HCT116 (cell line): Measurements from ENCODE around the gene INS. TPM values are rescaled to one million over a fixed set of nuclear protein-coding genes. Genes with fewer than 3 reads are reported as not detected.

Source experiments
- ATAC-seq: fragments of 200-7000 bp; cut with Tn5 transposase; 2 replicates; pipeline ENCODE4 v1.9.1; 2020; ENCODE audit warnings: mild to moderate bottlenecking, moderate library complexity
- BruUV-seq: library from RNA; stranded (reverse); fragments of 400-500 nt; replicated peaks from 2 replicates; lab custom pipeline; 2021; lab: Mats Ljungman, UMichigan
- CTCF ChIA-PET: fragments of 300-600 bp; sonication (Branson Sonifier 250); formaldehyde crosslinking; loops from one replicate; lab custom pipeline; 2021; ENCODE audit warnings: antibody characterized with exemption; lab: Charles Lee
- POLR2A ChIA-PET: fragments of 300-600, 350-600 bp; sonication (Branson Sonifier 250); formaldehyde crosslinking; loops from one replicate; lab custom pipeline; 2021; ENCODE audit warnings: antibody characterized with exemption; lab: Charles Lee
- RAD21 ChIA-PET, 2 experiments: fragments of 300-600 bp; sonication (Branson Sonifier 250); formaldehyde crosslinking; loops; one replicate each; lab custom pipeline; 2023; ENCODE audit warnings: low total read pairs in 2 of 2; ENCODE audit not compliant: uncharacterized antibody in 2 of 2, unreplicated experiment in 2 of 2, low non-redundant PET in 1 of 2; lab: Charles Lee
- DNase-seq: peaks from one replicate; pipeline ENCODE4 v3.0.0-alpha.2; 2010; ENCODE audit warnings: low read depth, low spot score
- H2AFZ ChIP-seq: fragments of 200-600 bp; shearing (Covaris generic), sonication (generic); 2 replicates; pipeline ENCODE4 v1.6.1; 2017; ENCODE audit warnings: low read depth, mixed run types, mixed read lengths, antibody characterized with exemption, low read length; ENCODE audit not compliant: poor library complexity, severe bottlenecking
- H3K27ac ChIP-seq: 2 replicates; pipeline ENCODE4 v1.5.1; 2012; ENCODE audit warnings: low read depth, low read length
- H3K27me3 ChIP-seq: fragments of 200-600 bp; sonication (generic); 2 replicates; pipeline ENCODE4 v1.6.1; 2016; ENCODE audit warnings: mixed run types, low read length, mixed read lengths; ENCODE audit not compliant: insufficient read depth
- H3K36me3 ChIP-seq, 2 experiments: fragments of 200-500 bp in 1 of 2; fragments of 200-600 bp in 1 of 2; sonication (Bioruptor generic) in 1 of 2; sonication (generic) in 1 of 2; 2 replicates each; pipeline versions ENCODE4 v1.5.1 to v1.6.1; 2014 to 2016; ENCODE audit warnings: low read length in 2 of 2, inconsistent platforms in 1 of 2, mixed read lengths in 1 of 2, mixed run types in 1 of 2; ENCODE audit not compliant: insufficient read depth in 2 of 2, control insufficient read depth in 1 of 2
- H3K4me1 ChIP-seq, 2 experiments: fragments of 200-600 bp in 1 of 2; sonication (generic) in 1 of 2; 2 replicates each; pipeline versions ENCODE4 v1.5.1 to v1.6.1; 2012 to 2017; ENCODE audit warnings: low read length in 2 of 2, inconsistent platforms in 1 of 2, mild to moderate bottlenecking in 1 of 2, mixed read lengths in 1 of 2, mixed run types in 1 of 2, moderate library complexity in 1 of 2; ENCODE audit not compliant: insufficient read depth in 2 of 2, control insufficient read depth in 1 of 2
- H3K4me2 ChIP-seq: fragments of 200-600 bp; sonication (generic); 2 replicates; pipeline ENCODE4 v1.6.1; 2017; ENCODE audit warnings: mixed run types, low read length, mixed read lengths
- H3K4me3 ChIP-seq, 2 experiments: fragments of 200-600 bp in 1 of 2; sonication (generic) in 1 of 2; replicated peaks in 1 of 2; 2 replicates each; pipeline ENCODE4 v1.5.1; 2011 to 2016; ENCODE audit warnings: low read length in 2 of 2, control low read depth in 1 of 2, low read depth in 1 of 2, mild to moderate bottlenecking in 1 of 2, mixed read lengths in 1 of 2, mixed run types in 1 of 2
- H3K79me2 ChIP-seq: fragments of 200-600 bp; sonication (generic); 2 replicates; pipeline ENCODE4 v1.6.1; 2017; ENCODE audit warnings: mild to moderate bottlenecking, mixed run types, low read length, moderate library complexity, mixed read lengths; ENCODE audit not compliant: insufficient read depth
- H3K9ac ChIP-seq: fragments of 200-600 bp; sonication (generic); 2 replicates; pipeline ENCODE4 v1.6.1; 2016; ENCODE audit warnings: low read length, mixed read lengths
- H3K9me2 ChIP-seq: fragments of 200-600 bp; sonication (generic), shearing (Covaris generic); 2 replicates; pipeline ENCODE4 v1.6.1; 2017; ENCODE audit warnings: mixed run types, mild to moderate bottlenecking, moderate library complexity; ENCODE audit not compliant: insufficient read depth
- H3K9me3 ChIP-seq, 2 experiments: fragments of 200-500 bp in 1 of 2; fragments of 200-600 bp in 1 of 2; sonication (Bioruptor generic) in 1 of 2; sonication (generic) in 1 of 2; 2 replicates each; pipeline ENCODE4 v1.6.1; 2014 to 2017; ENCODE audit warnings: low read length in 2 of 2, mixed read lengths in 2 of 2, inconsistent platforms in 1 of 2, low read depth in 1 of 2, mild to moderate bottlenecking in 1 of 2, mixed run types in 1 of 2, moderate library complexity in 1 of 2; ENCODE audit not compliant: control insufficient read depth in 1 of 2, insufficient read depth in 1 of 2
- H4K20me1 ChIP-seq: fragments of 200-600 bp; sonication (generic), shearing (Covaris generic); 2 replicates; pipeline ENCODE4 v1.6.1; 2017; ENCODE audit warnings: mixed run types, mild to moderate bottlenecking, moderate library complexity; ENCODE audit not compliant: insufficient read depth
- CBX3 ChIP-seq: IDR thresholded peaks from 2 replicates; pipeline ENCODE4 v1.6.1; 2012; ENCODE audit warnings: low read depth
- ELF1 ChIP-seq: IDR thresholded peaks from 2 replicates; pipeline ENCODE4 v1.6.1; 2012; ENCODE audit warnings: low read depth, borderline replicate concordance
- EZH2phosphoT487 ChIP-seq: fragments of 200-600 bp; IDR thresholded peaks from 2 replicates; pipeline ENCODE4 v1.6.1; 2018; ENCODE audit warnings: antibody characterized with exemption, borderline replicate concordance
- JUND ChIP-seq: IDR thresholded peaks from 2 replicates; pipeline ENCODE4 v1.6.1; 2012
- POLR2AphosphoS5 ChIP-seq: IDR thresholded peaks from 2 replicates; pipeline ENCODE4 v1.6.1; 2011; ENCODE audit warnings: mild to moderate bottlenecking, low read depth, low read length, moderate library complexity
- RAD21 ChIP-seq: IDR thresholded peaks from 2 replicates; pipeline ENCODE4 v1.6.1; 2012; ENCODE audit warnings: low read depth, mild to moderate bottlenecking
- ZFX ChIP-seq: fragments of 450-650 bp; IDR thresholded peaks from 2 replicates; pipeline ENCODE4 v1.6.1; 2017
- intact Hi-C: fragments of 100-400 bp; cut with micrococcal nuclease; formaldehyde crosslinking; loops from 2 replicates; pipeline ENCODE4 v1.10.0; 2022
- total RNA-seq: library from RNA; stranded (reverse); gene quantifications from one replicate; pipeline ENCODE4 v1.2.1, GENCODE V29; 2021; ENCODE audit not compliant: unreplicated experiment
- TF ChIP-seq, protein P1 (sequence below), 3 experiments: fragments of 200-600 bp in 1 of 3; sonication (generic) in 1 of 3; IDR thresholded peaks in 2 of 3; conservative IDR thresholded peaks in 1 of 3; 2 replicates each; pipeline ENCODE4 v1.5.1; 2012 to 2017; ENCODE audit warnings: low read depth in 2 of 3, low read length in 2 of 3, antibody characterized with exemption in 1 of 3, borderline replicate concordance in 1 of 3, control low read depth in 1 of 3, mild to moderate bottlenecking in 1 of 3, mixed read lengths in 1 of 3, mixed run types in 1 of 3, moderate library complexity in 1 of 3; ENCODE audit not compliant: insufficient read depth in 1 of 3

Gene INS
- total RNA-seq, 1 experiment from 2014 or later, result 0.44 TPM

DNA sequence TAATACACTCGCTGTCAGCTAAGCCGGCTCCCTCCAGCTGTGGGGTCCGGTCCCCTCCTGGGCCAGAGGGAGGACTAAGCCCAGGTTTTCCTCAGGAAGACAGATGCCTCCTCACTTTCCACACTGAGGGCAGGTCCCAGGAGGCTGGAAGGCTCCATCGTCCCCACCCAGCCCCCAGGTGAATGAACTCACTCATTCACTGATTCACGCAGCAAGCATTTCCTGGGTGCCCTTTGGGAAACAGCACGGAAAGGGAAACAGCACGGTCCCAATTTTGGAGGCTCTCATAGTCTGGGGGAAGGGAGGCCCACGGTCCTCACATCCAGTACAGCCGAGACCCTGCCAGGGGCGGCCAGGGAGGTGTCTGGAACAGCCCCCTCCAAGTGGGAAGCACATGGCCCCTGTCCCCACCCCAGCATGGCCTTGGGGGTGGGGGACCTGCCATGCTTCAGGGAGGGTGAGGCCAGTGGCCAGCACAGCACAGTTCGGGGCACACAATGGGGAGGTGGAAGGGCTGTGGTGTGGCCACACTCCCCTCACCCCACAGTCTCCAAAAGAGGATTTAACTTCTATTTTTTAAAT, 19.9 kb upstream of the INS start:
- BruUV-seq, result no TSS peak
- CTCF ChIA-PET, result no interaction called here
- Histone ChIP-seq H3K79me2 (no peaks in the 10 kb centered on the region), H3K27me3 (no peaks in the 10 kb centered on the region), H2AFZ (peak overlapping the region; percentile 73)
- intact Hi-C loops, result loop anchor here (5.0 kb wide), 1 partner anchor 221 kb away; the partner anchor contains the start of gene TSSC4
- DNase-seq (no peak), ATAC-seq (peak; percentile 35)
- TF ChIP-seq POLR2AphosphoS5 (peak; percentile 45; the same call in 1 of the 2 replicates), ZFX (no peak)
- TF ChIP-seq, all 23 proteins: peak for 1
- H3K9me2 ChIP-seq, result no peaks in the 10 kb centered on the region
- no peaks in the 10 kb centered on the region for H3K9me3 ChIP-seq
- H3K27ac ChIP-seq, result peak overlapping the region; percentile 12; the same call in 1 of the 2 replicates
- RAD21 ChIA-PET, result no interaction called here
- H4K20me1 ChIP-seq, result no peaks in the 10 kb centered on the region
- peak overlapping the region; percentile 90 for H3K4me2 ChIP-seq
- H3K4me3 ChIP-seq, result peak overlapping the region; percentile 17 to 45
- H3K36me3 ChIP-seq, result no peaks in the 10 kb centered on the region
- POLR2A ChIA-PET, result no interaction called here
- H3K9ac ChIP-seq, result peak overlapping the region; percentile 65
- peaks cover 30 to 55% of the 10 kb centered on the region in 2 experiments for H3K4me1 ChIP-seq

DNA sequence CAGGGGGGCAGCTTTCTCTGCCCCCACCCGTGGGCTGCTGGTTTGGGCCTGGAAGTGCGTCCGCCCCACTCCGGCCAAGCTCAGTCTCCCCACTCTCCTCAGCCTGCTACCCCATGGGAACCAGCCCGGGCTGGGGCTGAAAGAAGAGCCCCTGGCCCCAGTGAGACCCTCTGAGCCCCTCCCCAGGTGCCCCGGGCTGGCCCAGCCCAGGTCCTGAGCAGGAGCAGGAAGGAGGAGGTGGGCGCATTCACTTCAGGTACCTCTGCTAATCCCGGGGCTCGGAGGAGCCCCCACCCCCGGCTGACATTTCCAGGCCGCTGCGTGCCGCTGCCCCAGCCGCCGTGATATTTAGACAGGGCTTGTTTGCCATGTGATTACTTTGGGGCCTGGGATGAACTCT, 19.3 kb upstream of the INS start:
- CTCF ChIA-PET, result no interaction called here
- POLR2A ChIA-PET, result no interaction called here
- peak overlapping the region; percentile 12; the same call in 1 of the 2 replicates for H3K27ac ChIP-seq
- H3K4me2 ChIP-seq, result peak overlapping the region; percentile 90
- no peaks in the 10 kb centered on the region for H3K27me3 ChIP-seq
- no peaks in the 10 kb centered on the region for H4K20me1 ChIP-seq
- RAD21 ChIA-PET, result no interaction called here
- no peak for ATAC-seq
- H3K4me1 ChIP-seq, result peaks cover 30 to 61% of the 10 kb centered on the region in 2 experiments
- no peaks in the 10 kb centered on the region for H3K9me3 ChIP-seq
- no TSS peak for BruUV-seq
- intact Hi-C loops, result loop anchor here (5.0 kb wide), 1 partner anchor 222 kb away; the partner anchor contains the start of gene TSSC4
- peak overlapping the region; percentile 73 for H2AFZ ChIP-seq
- TF ChIP-seq CBX3, result no peak
- TF ChIP-seq, protein P1, sequence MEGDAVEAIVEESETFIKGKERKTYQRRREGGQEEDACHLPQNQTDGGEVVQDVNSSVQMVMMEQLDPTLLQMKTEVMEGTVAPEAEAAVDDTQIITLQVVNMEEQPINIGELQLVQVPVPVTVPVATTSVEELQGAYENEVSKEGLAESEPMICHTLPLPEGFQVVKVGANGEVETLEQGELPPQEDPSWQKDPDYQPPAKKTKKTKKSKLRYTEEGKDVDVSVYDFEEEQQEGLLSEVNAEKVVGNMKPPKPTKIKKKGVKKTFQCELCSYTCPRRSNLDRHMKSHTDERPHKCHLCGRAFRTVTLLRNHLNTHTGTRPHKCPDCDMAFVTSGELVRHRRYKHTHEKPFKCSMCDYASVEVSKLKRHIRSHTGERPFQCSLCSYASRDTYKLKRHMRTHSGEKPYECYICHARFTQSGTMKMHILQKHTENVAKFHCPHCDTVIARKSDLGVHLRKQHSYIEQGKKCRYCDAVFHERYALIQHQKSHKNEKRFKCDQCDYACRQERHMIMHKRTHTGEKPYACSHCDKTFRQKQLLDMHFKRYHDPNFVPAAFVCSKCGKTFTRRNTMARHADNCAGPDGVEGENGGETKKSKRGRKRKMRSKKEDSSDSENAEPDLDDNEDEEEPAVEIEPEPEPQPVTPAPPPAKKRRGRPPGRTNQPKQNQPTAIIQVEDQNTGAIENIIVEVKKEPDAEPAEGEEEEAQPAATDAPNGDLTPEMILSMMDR (IDR thresholded peaks at IDR 0.05 in 2 of 3, conservative IDR thresholded peaks at IDR 0.05 in 1 of 3; ENCODE audit: borderline replicate concordance in 1 of 3, insufficient read depth in 1 of 3, low read depth in 2 of 3, low read length in 2 of 3), result no peak
- no peak for TF ChIP-seq ELF1
- TF ChIP-seq RAD21, result no peak
- TF ChIP-seq EZH2phosphoT487, result no peak
- TF ChIP-seq JUND, result no peak
- H3K36me3 ChIP-seq, result no peaks in the 10 kb centered on the region
- peak overlapping the region; percentile 65 for H3K9ac ChIP-seq
- no peaks in the 10 kb centered on the region for H3K79me2 ChIP-seq
- peak overlapping the region; percentile 17 to 45; a peak in 3 of 4 replicates for H3K4me3 ChIP-seq
- no peaks in the 10 kb centered on the region for H3K9me2 ChIP-seq
- no peak for DNase-seq
